Hepatocyte (in vitro differentiated cells): ENCODE measurements around the gene TEC.

Source experiments
- CTCF ChIP-seq: fragments of 200-600 bp; sonication (generic); IDR thresholded peaks from 2 replicates; pipeline ENCODE4 v1.5.1; 2016; ENCODE audit warnings: antibody characterized with exemption, mild to moderate bottlenecking; ENCODE audit not compliant: poor library complexity
- EZH2 ChIP-seq: fragments of 200-600 bp; sonication (generic); IDR thresholded peaks from 2 replicates; pipeline ENCODE4 v1.6.1; 2016; ENCODE audit warnings: antibody characterized with exemption, mild to moderate bottlenecking, borderline replicate concordance

- TF ChIP-seq CTCF: no peak
- no peak for TF ChIP-seq EZH2
These were observed 42.3 kb upstream of the TEC start for GRCh38 chr4:48311896-48312295.
